T-helper 1 cell treated with Interleukin-12 subunit alpha and Interleukin-12 subunit beta and Interleukin-4 antibody, amounts not matched to agents 30 μg/mL and 1 μg/mL, for 36 hours (primary cell): ENCODE measurements around the gene UNC5B.

Experiments
- H3K27ac Mint-ChIP-seq: one replicate; pipeline ENCODE4 v1.8.0; 2021; ENCODE audit warnings: mild to moderate bottlenecking, mixed read lengths
- H3K27me3 Mint-ChIP-seq: one replicate; pipeline ENCODE4 v1.8.0; 2021; ENCODE audit warnings: low read depth, mixed read lengths
- H3K36me3 Mint-ChIP-seq: one replicate; pipeline ENCODE4 v1.8.0; 2021; ENCODE audit warnings: low read depth, mixed read lengths
- H3K4me1 Mint-ChIP-seq: one replicate; pipeline ENCODE4 v1.8.0; 2021; ENCODE audit warnings: low read depth, mixed read lengths
- H3K4me3 Mint-ChIP-seq: one replicate; pipeline ENCODE4 v1.8.0; 2021; ENCODE audit warnings: mild to moderate bottlenecking, moderate library complexity, mixed read lengths
- H3K9me3 Mint-ChIP-seq: one replicate; pipeline ENCODE4 v1.8.0; 2021; ENCODE audit warnings: mixed read lengths

UNC5B gene

DNA sequence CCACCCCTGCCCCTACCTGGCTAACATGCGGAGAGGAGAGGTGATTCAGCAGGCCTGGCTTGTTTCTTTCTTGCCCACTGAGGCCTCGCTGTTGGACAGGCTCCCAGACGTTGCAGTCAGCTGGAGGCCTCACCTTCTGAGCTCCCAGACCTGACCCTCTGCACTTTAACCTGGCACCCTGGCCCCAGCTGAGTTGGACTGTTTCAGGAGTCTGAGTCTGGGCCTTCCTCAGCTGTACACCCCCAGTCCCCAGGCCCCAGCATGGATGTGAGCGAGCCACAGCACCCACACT lies 35.0 kb downstream of the UNC5B start:
- Mint-ChIP-seq H3K9me3 (no peaks in the 10 kb centered on the region), H3K4me1 (no peaks in the 10 kb centered on the region)

GRCh38 chr10:71247804-71248203 lies 35.4 kb downstream of the UNC5B start:
- Mint-ChIP-seq H3K36me3 (no peaks in the 10 kb centered on the region), H3K27ac (no peak overlapping the region), H3K4me3 (no peak overlapping the region), H3K9me3 (no peaks in the 10 kb centered on the region), H3K4me1 (no peaks in the 10 kb centered on the region), H3K27me3 (peaks cover 8% of the 10 kb centered on the region)

More for the DNA sequence above, 35.0 kb downstream of the UNC5B start:
- H3K36me3 Mint-ChIP-seq = no peaks in the 10 kb centered on the region
- H3K27me3 Mint-ChIP-seq = peaks cover 8% of the 10 kb centered on the region
- H3K4me3 Mint-ChIP-seq = no peak overlapping the region
- no peak overlapping the region for H3K27ac Mint-ChIP-seq

- no peaks in the 10 kb centered on the region for H3K4me1 Mint-ChIP-seq
- H3K27ac Mint-ChIP-seq = no peak overlapping the region
- H3K36me3 Mint-ChIP-seq = no peaks in the 10 kb centered on the region
Observed at GRCh38 chr10:71248210-71248609, 35.8 kb downstream of the UNC5B start.

GRCh38 chr10:71249996-71250395 lies 37.6 kb downstream of the UNC5B start:
- H3K4me1 Mint-ChIP-seq = no peaks in the 10 kb centered on the region
- no peak overlapping the region for H3K4me3 Mint-ChIP-seq
- peaks cover under 1% of the 10 kb centered on the region for H3K27me3 Mint-ChIP-seq
- H3K36me3 Mint-ChIP-seq = no peaks in the 10 kb centered on the region
- no peaks in the 10 kb centered on the region for H3K9me3 Mint-ChIP-seq
- H3K27ac Mint-ChIP-seq = no peak overlapping the region

More at GRCh38 chr10:71248210-71248609, 35.8 kb downstream of the UNC5B start:
- H3K9me3 Mint-ChIP-seq = no peaks in the 10 kb centered on the region
- H3K4me3 Mint-ChIP-seq = no peak overlapping the region
- peaks cover 8% of the 10 kb centered on the region for H3K27me3 Mint-ChIP-seq

DNA sequence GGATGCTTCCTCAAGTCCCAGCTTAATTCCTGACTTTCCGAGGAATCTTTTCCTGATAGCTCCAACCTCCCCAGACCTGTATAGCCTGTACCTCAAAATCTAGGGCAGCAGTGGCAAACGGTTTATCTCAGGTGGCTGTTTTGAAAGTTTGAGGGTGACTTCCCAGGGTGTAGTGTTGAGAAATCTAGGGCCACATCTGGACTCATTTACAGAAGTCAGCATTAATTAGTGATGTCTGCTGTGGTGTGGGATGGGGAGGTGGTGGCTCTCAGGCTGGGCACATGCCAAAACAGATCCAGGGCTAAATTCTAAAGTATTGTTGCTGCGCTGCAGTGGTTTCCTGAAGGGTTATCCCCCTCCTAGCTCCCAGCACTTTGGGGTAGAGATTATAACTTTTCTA lies 38.0 kb downstream of the UNC5B start:
- Mint-ChIP-seq H3K27ac (no peak overlapping the region), H3K4me1 (no peaks in the 10 kb centered on the region), H3K27me3 (no peaks in the 10 kb centered on the region), H3K36me3 (no peaks in the 10 kb centered on the region), H3K9me3 (no peaks in the 10 kb centered on the region), H3K4me3 (no peak overlapping the region)

GRCh38 chr10:71250842-71251241 lies 38.5 kb downstream of the UNC5B start:
- Mint-ChIP-seq H3K9me3 (no peaks in the 10 kb centered on the region), H3K4me1 (no peaks in the 10 kb centered on the region), H3K4me3 (no peak overlapping the region), H3K36me3 (no peaks in the 10 kb centered on the region), H3K27me3 (no peaks in the 10 kb centered on the region), H3K27ac (no peak overlapping the region)

DNA sequence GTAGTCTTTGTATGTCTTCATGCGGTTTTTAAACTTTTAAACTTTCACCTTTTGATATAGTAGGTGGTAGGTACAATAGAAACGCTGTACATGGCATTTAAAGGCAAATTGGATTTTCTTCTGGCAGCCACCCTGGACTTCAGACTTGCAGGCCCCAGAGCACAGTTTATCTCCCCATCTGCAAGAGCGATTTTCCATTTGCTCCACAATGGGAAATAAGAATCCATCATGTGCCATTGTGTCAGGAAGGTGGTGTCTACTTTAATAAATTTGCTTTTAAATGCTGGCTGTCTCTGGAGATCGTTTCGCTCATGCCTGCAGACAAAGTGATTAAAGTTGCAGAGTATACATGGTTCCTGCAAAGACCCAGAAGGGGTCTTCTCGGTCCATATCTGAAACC lies 38.9 kb downstream of the UNC5B start:
- no peaks in the 10 kb centered on the region for H3K4me1 Mint-ChIP-seq
- no peaks in the 10 kb centered on the region for H3K27me3 Mint-ChIP-seq
- H3K27ac Mint-ChIP-seq = no peak overlapping the region
- H3K4me3 Mint-ChIP-seq = no peak overlapping the region
- no peaks in the 10 kb centered on the region for H3K36me3 Mint-ChIP-seq
- H3K9me3 Mint-ChIP-seq = no peaks in the 10 kb centered on the region

DNA sequence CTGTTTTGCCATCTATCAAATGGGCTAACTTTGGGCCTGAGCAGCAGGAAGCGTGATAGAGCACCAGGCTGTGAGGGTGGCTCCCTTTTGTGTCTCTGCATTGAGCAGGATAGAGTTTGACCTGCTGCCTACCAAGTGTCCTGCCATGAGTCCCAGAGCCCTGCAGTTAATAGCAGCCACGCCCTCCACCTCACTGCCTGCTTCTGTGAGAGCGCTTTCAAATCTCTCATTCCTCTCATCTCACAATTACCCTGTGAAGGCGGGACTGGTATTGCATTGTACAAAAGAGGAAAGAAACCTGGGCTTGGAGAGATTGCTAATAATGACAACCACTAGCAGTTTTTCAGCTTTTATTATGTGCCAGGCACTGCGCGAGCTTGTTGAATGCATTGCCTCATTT lies 39.9 kb downstream of the UNC5B start:
- Mint-ChIP-seq H3K27ac (no peak overlapping the region), H3K9me3 (no peaks in the 10 kb centered on the region), H3K27me3 (no peaks in the 10 kb centered on the region), H3K4me3 (no peak overlapping the region), H3K36me3 (no peaks in the 10 kb centered on the region), H3K4me1 (no peaks in the 10 kb centered on the region)

- no peaks in the 10 kb centered on the region for H3K36me3 Mint-ChIP-seq
- no peaks in the 10 kb centered on the region for H3K9me3 Mint-ChIP-seq
- no peaks in the 10 kb centered on the region for H3K4me1 Mint-ChIP-seq
- no peak overlapping the region for H3K4me3 Mint-ChIP-seq
- H3K27ac Mint-ChIP-seq = no peak overlapping the region
- H3K27me3 Mint-ChIP-seq = no peaks in the 10 kb centered on the region
Observed at GRCh38 chr10:71253981-71254818, 41.8 kb downstream of the UNC5B start.

- Mint-ChIP-seq H3K27me3 (no peaks in the 10 kb centered on the region), H3K36me3 (no peaks in the 10 kb centered on the region), H3K27ac (no peak overlapping the region), H3K9me3 (no peaks in the 10 kb centered on the region), H3K4me3 (no peak overlapping the region), H3K4me1 (no peaks in the 10 kb centered on the region)
Observed at GRCh38 chr10:71254834-71255549, 42.6 kb downstream of the UNC5B start.

GRCh38 chr10:71255550-71255807 lies 43.1 kb downstream of the UNC5B start:
- H3K27me3 Mint-ChIP-seq = no peaks in the 10 kb centered on the region
- H3K36me3 Mint-ChIP-seq = no peaks in the 10 kb centered on the region
- H3K27ac Mint-ChIP-seq = no peak overlapping the region
- H3K9me3 Mint-ChIP-seq = no peaks in the 10 kb centered on the region
- H3K4me3 Mint-ChIP-seq = no peak overlapping the region
- no peaks in the 10 kb centered on the region for H3K4me1 Mint-ChIP-seq

DNA sequence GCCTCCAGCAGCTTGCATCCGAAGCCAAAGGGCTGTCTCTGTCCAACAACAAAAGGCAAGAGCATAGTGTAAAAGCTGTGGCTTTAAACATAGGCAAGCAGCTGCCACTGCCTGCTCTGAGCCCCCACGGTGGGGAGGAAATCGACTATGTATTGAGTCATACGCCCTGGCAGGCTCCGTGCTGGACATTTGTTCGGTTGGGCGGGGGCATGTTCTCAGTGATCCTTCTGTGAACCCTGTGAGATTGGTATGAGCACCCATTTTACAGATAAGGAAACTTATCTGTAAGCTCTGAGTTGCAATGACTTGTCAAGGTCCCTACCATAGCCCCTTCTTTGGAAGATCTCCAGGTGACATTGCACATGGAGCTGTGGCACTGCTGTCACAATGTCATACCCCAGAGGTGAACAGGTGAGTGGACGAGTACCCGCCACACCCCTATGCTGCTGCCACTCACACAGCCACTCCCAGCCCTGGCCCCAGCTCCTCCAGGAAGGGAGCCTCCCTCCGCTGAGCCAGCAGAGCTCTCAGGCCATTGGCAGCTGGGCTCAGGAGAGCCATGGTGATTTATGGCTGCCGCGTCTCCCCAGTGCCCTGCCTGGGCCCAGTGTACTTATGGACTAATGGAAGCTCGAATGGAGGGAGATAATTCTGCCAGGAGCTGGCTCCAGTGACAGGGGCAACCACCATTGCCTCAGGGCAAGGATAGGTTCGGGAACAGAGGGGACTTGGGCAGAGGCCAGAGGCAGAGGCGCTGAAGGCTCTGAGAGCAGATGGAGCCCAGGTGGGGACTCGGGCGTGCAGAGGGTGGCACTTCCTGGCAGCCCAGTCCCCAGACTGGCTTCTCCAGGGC lies 43.7 kb downstream of the UNC5B start:
- no peaks in the 10 kb centered on the region for H3K9me3 Mint-ChIP-seq
- H3K36me3 Mint-ChIP-seq = no peaks in the 10 kb centered on the region
- no peaks in the 10 kb centered on the region for H3K27me3 Mint-ChIP-seq
- no peaks in the 10 kb centered on the region for H3K4me1 Mint-ChIP-seq
- H3K4me3 Mint-ChIP-seq = no peak overlapping the region
- no peak overlapping the region for H3K27ac Mint-ChIP-seq

GRCh38 chr10:71256661-71257318 lies 44.4 kb downstream of the UNC5B start:
- H3K4me3 Mint-ChIP-seq = no peak overlapping the region
- no peaks in the 10 kb centered on the region for H3K27me3 Mint-ChIP-seq
- no peak overlapping the region for H3K27ac Mint-ChIP-seq
- no peaks in the 10 kb centered on the region for H3K36me3 Mint-ChIP-seq
- H3K4me1 Mint-ChIP-seq = no peaks in the 10 kb centered on the region
- H3K9me3 Mint-ChIP-seq = no peaks in the 10 kb centered on the region

DNA sequence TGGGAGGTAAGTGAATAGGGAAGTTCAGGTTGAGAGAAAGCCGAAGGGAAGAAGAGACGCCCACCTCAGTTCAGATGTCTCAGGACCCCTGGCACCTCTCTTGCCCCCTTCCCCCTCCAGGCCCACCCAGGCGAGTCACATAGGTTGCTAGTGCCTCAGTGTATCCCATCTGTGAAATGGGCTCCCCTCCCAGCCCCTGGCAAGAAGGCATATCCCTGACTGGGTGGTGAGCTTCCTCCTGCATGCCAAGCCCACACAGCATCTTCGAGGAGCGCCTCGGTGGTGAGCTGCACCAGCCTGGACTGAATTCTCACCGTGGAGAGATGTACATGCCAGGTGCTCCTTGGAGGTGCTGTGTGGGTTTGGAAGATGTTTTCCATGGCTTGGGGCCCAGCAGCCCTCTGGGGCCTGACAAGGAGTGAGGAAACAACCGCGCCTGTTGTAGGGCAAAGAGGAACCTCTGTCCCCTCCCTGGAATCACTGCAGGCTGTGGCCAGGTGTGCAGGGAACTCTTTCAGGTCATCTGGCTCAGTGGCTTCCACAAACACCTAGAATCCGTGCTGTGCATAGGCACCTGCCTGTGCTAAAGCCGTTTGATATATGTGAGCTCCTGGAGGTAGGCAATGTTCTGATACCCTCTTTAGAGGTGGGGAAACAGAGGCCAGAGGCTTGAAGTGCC lies 45.1 kb downstream of the UNC5B start:
- H3K9me3 Mint-ChIP-seq = no peaks in the 10 kb centered on the region
- H3K4me1 Mint-ChIP-seq = no peaks in the 10 kb centered on the region
- H3K4me3 Mint-ChIP-seq = no peak overlapping the region
- H3K27ac Mint-ChIP-seq = no peak overlapping the region
- no peaks in the 10 kb centered on the region for H3K27me3 Mint-ChIP-seq
- H3K36me3 Mint-ChIP-seq = no peaks in the 10 kb centered on the region
